GM19023 (cell line): ENCODE results near the gene CREBL2.
"Not testable (repeated sequence)": the region's sequence is repeated elsewhere in the genome, so short reads cannot be mapped to it uniquely, and the experiment has no call there.

Experiments
- ATAC-seq: cut with Tn5 transposase; IDR thresholded peaks from one replicate; pipeline ENCODE4 v1.9.1; 2021; ENCODE audit warnings: mild to moderate bottlenecking, moderate library complexity; ENCODE audit not compliant: unreplicated experiment

The CREBL2 gene

GRCh38 chr12:12635651-12636050 lies 24.0 kb downstream of the CREBL2 start:
- ATAC-seq: no peak

DNA sequence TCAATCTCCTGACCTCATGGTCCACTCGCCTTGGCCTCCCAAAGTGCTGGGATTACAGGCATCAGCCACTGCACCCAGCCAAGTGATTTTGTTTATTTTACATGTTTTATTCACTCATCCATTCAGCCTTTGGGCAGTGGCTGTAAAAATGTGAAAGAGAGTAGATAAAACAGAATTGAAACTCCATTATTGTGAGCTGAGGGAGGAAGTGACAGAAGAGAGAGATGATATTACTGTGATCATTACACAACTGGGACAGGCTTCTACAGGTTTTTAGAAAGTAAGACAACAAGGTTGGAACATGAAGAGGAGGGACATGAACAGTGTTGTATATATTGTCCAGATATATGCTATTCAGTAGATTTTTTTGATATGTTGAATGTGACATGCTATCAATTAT lies 25.0 kb downstream of the CREBL2 start:
- ATAC-seq: no peak

DNA sequence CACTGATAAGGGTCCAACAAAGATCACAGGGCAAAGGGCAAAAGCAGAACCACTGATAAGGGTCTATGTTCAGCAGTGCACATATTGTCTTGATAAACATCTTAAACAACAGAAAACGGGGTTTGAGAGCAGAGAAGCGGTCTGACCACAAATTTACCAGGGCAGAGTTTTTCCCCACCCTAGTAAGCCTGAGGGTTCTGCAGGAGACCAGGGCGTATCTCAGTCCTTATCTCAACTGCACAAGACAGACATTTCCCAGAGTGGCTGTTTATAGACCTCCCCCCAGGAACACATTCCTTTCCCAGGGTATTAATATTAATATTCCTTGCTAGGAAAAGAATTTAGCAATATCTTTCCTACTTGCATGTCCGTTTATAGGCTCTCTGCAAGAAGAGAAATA lies 28.3 kb downstream of the CREBL2 start:
- ATAC-seq: not testable (repeated sequence)

DNA sequence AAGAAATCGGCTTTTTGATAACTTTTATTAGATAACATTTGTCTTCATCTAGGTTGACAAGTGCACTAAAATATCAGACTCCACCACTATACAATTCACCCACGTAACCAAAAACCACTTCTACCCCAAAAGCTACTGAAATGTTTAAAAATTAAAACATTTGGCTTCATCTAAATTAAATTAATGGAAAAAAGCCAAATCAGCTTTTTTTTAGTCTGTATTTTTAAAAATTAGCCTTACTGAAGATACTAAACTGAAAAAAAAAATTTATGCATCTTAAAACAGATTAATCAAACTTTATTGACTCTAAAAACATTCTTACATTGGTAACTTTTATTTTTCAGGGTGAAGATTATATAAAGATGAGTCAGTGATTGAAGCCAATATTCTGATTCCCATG lies 30.0 kb downstream of the CREBL2 start:
- no peak for ATAC-seq

DNA sequence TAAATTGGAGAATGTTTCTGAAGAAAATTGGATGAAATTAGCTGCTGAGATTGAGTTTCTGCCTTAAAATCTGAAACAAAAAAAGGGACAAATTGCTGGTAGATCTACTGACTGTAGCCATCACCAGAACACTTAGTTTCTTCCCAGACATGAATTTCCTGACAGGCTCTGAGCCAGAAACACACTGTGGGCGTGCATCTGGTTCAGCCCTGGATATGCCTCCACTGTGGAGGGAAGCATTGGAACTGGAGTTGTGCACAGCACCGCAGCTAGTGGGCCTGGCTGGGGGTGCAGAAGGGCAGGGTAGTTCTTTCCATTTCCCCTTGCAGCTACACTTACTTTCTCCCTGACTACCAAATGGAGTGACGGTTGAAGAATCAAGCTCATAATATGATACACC lies 31.2 kb downstream of the CREBL2 start:
- ATAC-seq: no peak

GRCh38 chr12:12645485-12645884 lies 33.8 kb downstream of the CREBL2 start:
- peak; percentile 48 for ATAC-seq

DNA sequence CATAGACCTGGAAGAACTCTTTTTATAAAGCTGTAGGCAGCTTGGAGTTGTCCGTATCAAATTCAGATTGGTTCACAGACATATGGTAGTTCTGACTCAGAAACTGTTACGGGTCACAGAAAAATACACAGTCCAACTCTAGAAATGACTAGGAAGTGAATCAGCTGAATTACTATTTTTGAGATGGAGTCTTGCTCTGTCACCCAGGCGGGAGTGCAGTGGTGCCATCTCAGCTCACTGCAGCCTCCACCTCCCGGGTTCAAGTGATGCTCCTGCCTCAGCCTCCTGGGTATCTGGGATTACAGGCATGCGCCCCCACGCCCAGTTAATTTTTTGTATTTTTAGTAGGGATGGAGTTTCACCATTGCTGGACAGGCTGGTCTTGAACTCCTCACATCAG lies 34.3 kb downstream of the CREBL2 start:
- ATAC-seq: peak; percentile 77

GRCh38 chr12:12646483-12647072 lies 34.9 kb downstream of the CREBL2 start:
- no peak for ATAC-seq

- ATAC-seq: no peak
Observed at GRCh38 chr12:12648284-12648683, 36.6 kb downstream of the CREBL2 start.

GRCh38 chr12:12648951-12649650 lies 37.4 kb downstream of the CREBL2 start:
- no peak for ATAC-seq

- ATAC-seq: no peak
Observed at GRCh38 chr12:12651752-12652151, 40.1 kb downstream of the CREBL2 start.

- not testable (repeated sequence) for ATAC-seq
Observed at GRCh38 chr12:12652704-12653103, 41.0 kb downstream of the CREBL2 start.

GRCh38 chr12:12653922-12654321 lies 42.2 kb downstream of the CREBL2 start:
- no peak for ATAC-seq

- no peak for ATAC-seq
Observed at GRCh38 chr12:12654691-12655460, 43.2 kb downstream of the CREBL2 start.

DNA sequence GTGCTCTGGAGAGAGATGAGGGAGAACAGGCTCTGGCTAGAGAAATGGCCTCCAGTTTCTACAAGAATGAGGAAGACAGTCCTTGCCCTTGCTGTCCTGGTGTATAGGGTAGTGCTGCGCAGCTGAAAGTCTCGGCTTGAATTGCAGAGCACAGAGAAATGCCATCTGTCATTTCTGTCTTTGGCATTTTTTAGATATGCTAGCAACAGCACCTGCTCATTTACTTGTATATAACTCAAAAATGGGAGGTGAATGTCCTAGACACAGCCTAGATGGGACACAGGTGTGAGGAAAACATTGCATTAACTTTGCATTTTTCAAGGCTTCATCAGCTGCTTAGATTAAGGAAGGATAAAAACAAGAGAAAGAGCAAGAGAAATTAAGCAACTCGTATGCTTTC lies 48.5 kb downstream of the CREBL2 start:
- no peak for ATAC-seq

DNA sequence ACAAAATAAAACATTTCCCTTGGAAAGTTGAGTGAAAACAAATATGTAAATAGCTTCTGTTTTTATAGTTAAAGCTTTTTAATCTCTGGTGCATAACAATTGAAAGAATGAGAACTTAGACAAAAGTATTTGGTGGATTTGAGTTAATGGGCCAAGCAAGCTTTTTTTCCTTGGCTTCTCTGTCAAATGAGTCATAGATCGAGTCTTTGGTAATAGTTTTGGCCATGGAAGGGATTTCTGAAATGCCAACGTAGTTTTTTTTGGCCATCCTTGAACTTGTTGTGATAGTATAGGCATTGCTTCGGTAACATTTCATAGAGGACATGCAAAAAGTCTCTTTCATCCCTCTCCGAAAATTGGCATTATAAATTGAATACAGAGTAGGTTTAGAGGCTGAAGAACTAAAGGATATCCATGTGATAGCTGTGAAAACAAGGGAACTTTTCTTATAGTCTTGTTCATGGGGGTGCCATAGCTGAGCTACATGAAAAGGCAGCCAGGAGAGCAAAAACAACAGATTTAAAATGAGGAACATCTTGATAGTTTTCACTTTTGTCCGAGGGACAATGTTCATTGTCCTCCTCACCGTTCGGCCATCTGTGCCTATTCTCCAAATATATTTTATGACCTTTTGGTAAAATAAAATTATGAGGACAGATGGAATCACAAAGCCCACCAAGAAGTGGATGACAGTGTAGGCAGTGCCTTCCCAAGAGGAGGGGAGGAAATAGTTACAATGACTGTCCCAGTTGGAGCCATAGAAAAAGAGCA lies 49.6 kb downstream of the CREBL2 start:
- ATAC-seq: no peak

- ATAC-seq: no peak
Observed at GRCh38 chr12:12663644-12664294, 52.1 kb downstream of the CREBL2 start.

- ATAC-seq: no peak
Observed at GRCh38 chr12:12665194-12665593, 53.5 kb downstream of the CREBL2 start.

GRCh38 chr12:12668005-12668404 lies 56.3 kb downstream of the CREBL2 start:
- no peak for ATAC-seq

GRCh38 chr12:12669020-12669419 lies 57.3 kb downstream of the CREBL2 start:
- no peak for ATAC-seq
